Lower lobe of right lung (tissue), 2 donors: Measurements from ENCODE around the gene MBOAT1. TPM values are rescaled to one million over a fixed set of nuclear protein-coding genes. Genes with fewer than 3 reads are reported as not detected.

Experiments
- ATAC-seq, 2 donors: fragments of 200-7000 bp; cut with Tn5 transposase; one replicate each; pipeline ENCODE4 v1.9.1; 2020 to 2022; ENCODE audit warnings: mild to moderate bottlenecking in 2 of 2, moderate library complexity in 2 of 2
- DNase-seq: peaks from one replicate; pipeline ENCODE4 v3.0.0-alpha.2; 2020
- H3K27ac ChIP-seq: fragments of 200-600 bp; one replicate; pipeline ENCODE4 v1.8.0; 2022
- H3K27me3 ChIP-seq: fragments of 200-600 bp; one replicate; pipeline ENCODE4 v1.8.0; 2022; ENCODE audit warnings: low read depth
- H3K36me3 ChIP-seq: fragments of 200-600 bp; one replicate; pipeline ENCODE4 v1.8.0; 2022; ENCODE audit warnings: mild to moderate bottlenecking
- H3K4me1 ChIP-seq: fragments of 200-600 bp; one replicate; pipeline ENCODE4 v1.8.0; 2022
- H3K4me3 ChIP-seq: fragments of 200-600 bp; one replicate; pipeline ENCODE4 v1.8.0; 2022; ENCODE audit warnings: mild to moderate bottlenecking
- H3K9me3 ChIP-seq: fragments of 200-600 bp; one replicate; pipeline ENCODE4 v1.8.0; 2022
- intact Hi-C: fragments of 100-400 bp; cut with DNase I; formaldehyde crosslinking; loops from one replicate; pipeline ENCODE4 v1.11.0; 2022
- total RNA-seq: library from RNA; stranded (reverse); fragmentation: NEBNext Ultra II Directional; extraction: Animal tissue kit (Norgen Biotek cat#: 25700); gene quantifications from one replicate; pipeline ENCODE4 v1.2.1, GENCODE V29; 2021
- TF ChIP-seq, protein P1 (sequence below): fragments of 200-600 bp; IDR thresholded peaks from one replicate; pipeline ENCODE4 v1.8.0; 2022; ENCODE audit warnings: antibody characterized with exemption, mild to moderate bottlenecking
- donor health status: DM: no; HTN: yes; CAD: no; lungs with severe emphysema.

The MBOAT1 gene
- total RNA-seq, 1 donor from 2014 or later = 13.1 TPM

GRCh38 chr6:20085817-20086216, 126.5 kb downstream of the MBOAT1 start:
- H3K4me1 ChIP-seq = no peaks in the 10 kb centered on the region
- TF ChIP-seq, protein P1, sequence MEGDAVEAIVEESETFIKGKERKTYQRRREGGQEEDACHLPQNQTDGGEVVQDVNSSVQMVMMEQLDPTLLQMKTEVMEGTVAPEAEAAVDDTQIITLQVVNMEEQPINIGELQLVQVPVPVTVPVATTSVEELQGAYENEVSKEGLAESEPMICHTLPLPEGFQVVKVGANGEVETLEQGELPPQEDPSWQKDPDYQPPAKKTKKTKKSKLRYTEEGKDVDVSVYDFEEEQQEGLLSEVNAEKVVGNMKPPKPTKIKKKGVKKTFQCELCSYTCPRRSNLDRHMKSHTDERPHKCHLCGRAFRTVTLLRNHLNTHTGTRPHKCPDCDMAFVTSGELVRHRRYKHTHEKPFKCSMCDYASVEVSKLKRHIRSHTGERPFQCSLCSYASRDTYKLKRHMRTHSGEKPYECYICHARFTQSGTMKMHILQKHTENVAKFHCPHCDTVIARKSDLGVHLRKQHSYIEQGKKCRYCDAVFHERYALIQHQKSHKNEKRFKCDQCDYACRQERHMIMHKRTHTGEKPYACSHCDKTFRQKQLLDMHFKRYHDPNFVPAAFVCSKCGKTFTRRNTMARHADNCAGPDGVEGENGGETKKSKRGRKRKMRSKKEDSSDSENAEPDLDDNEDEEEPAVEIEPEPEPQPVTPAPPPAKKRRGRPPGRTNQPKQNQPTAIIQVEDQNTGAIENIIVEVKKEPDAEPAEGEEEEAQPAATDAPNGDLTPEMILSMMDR = no peak
- no peak overlapping the region for H3K27ac ChIP-seq
- H3K4me3 ChIP-seq = no peak overlapping the region
- H3K9me3 ChIP-seq = peaks cover 13% of the 10 kb centered on the region
- ATAC-seq = no peak
- no peak for DNase-seq
- intact Hi-C loops = no loop called here
- H3K27me3 ChIP-seq = no peaks in the 10 kb centered on the region
- no peaks in the 10 kb centered on the region for H3K36me3 ChIP-seq

DNA sequence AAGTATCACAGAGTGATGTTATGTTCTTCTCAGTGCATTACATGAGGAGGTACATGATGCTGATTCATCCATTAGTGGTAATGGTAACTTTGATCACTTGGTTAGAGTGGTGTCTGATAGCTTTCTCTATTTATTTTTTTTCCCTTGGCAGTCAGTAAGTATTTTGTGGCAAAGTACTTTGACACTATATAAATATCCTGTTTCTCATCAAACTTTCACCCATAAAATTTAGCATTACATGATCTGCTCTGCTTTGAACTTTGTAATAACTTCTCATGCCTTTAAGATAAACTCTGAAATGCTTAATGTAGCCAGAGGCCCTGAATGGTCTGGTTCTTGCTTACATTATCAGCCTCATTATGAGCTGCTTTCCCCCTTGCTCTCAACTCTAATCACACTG, 127.9 kb downstream of the MBOAT1 start:
- Histone ChIP-seq H3K27me3 (no peaks in the 10 kb centered on the region), H3K4me1 (no peaks in the 10 kb centered on the region), H3K36me3 (no peaks in the 10 kb centered on the region), H3K27ac (no peak overlapping the region), H3K9me3 (peaks cover 13% of the 10 kb centered on the region), H3K4me3 (no peak overlapping the region)
- TF ChIP-seq, protein P1 = no peak
- ATAC-seq (no peak), DNase-seq (no peak)
- intact Hi-C loops = no loop called here

- H3K36me3 ChIP-seq = no peaks in the 10 kb centered on the region
- no peak overlapping the region for H3K27ac ChIP-seq
- intact Hi-C loops = no loop called here
- no peaks in the 10 kb centered on the region for H3K9me3 ChIP-seq
- ATAC-seq (no peak), DNase-seq (no peak)
- no peaks in the 10 kb centered on the region for H3K27me3 ChIP-seq
- H3K4me1 ChIP-seq = no peaks in the 10 kb centered on the region
- H3K4me3 ChIP-seq = no peak overlapping the region
- TF ChIP-seq, protein P1 = no peak
Measured at GRCh38 chr6:20071998-20072397, 140.3 kb downstream of the MBOAT1 start.

DNA sequence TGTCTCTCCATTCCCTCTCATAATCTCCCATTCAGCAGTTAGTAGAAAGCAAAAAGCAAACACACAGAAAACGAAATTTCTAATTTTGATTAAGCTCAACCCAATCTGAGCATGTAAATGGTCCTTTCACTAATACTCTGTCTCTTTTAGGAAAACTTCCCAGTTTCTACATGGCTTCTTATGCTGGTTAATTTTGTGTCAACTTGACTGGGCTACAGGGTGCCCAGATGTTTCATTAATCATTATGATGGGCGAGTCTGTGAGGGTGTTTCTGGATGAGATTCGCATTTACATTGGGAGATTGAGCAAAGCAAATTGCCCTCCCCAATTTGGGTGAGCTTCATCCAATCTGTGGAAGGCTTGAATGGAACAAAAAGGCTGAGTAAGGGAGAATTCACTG, 142.2 kb downstream of the MBOAT1 start:
- no peaks in the 10 kb centered on the region for H3K9me3 ChIP-seq
- no peaks in the 10 kb centered on the region for H3K4me1 ChIP-seq
- no peak for ATAC-seq
- H3K27me3 ChIP-seq = no peaks in the 10 kb centered on the region
- intact Hi-C loops = no loop called here
- DNase-seq = no peak
- no peak overlapping the region for H3K27ac ChIP-seq
- H3K4me3 ChIP-seq = no peak overlapping the region
- TF ChIP-seq, protein P1 = no peak
- no peaks in the 10 kb centered on the region for H3K36me3 ChIP-seq

- H3K27ac ChIP-seq = no peak overlapping the region
- DNase-seq (no peak), ATAC-seq (no peak)
- H3K27me3 ChIP-seq = no peaks in the 10 kb centered on the region
- intact Hi-C loops = no loop called here
- H3K9me3 ChIP-seq = no peaks in the 10 kb centered on the region
- TF ChIP-seq, protein P1 = no peak
- no peaks in the 10 kb centered on the region for H3K4me1 ChIP-seq
- H3K4me3 ChIP-seq = no peak overlapping the region
- no peaks in the 10 kb centered on the region for H3K36me3 ChIP-seq
Measured at GRCh38 chr6:20069021-20069522, 143.2 kb downstream of the MBOAT1 start.
